Aortic smooth muscle cell (primary cell): ENCODE data around the gene FAM110A. TPM values are rescaled to one million over a fixed set of nuclear protein-coding genes. Genes with fewer than 3 reads are reported as not detected.

Source experiments
- total RNA-seq: library from RNA; depleted of rRNA; stranded (reverse); fragments of >200 nt; gene quantifications from 2 replicates; pipeline ENCODE4 v1.2.3, GENCODE V29; 2014

Gene FAM110A
- total RNA-seq: 2.9 and 3.8 TPM in 2 replicates

DNA sequence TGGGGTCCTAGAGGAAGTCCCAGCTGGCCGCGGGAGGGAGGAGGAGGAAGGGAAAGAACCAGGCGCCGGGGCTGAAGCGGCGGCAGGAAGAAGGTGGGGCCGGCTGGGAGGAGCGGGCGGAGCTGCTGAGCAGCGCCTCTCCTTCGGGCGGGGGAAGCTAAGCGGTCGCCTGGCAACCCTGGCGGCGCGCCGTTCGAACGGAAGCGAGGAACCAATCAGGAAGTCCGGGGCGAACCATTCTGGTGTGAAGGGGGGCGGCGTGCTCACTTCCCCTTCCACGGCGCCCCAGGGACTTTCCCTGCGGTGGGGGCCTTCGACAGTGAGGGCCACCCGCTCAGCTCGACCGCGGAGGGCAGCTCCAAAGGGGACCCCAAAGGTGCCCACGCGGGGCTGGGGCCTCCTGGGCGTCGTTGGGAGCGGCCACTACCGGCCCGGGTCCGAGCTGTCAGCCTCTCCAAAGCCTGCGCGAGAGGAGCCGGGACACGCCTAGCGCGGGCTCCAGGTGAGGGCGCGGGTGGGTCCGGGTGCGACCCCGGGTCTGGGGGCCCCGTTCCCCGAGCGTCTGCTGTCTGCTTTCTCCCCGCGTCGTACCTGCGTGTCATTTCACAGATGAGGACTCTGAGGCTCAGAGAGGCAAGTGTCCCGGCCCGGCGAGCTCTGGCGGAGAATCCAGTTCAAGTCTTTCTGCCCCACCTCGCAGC lies at the start of gene FAM110A:
TSS of gene FAM110A (plus strand) at position 266 of the 701 bp plus-strand sequence. CDS start 11,090 bp downstream, outside the sequence.

Other genes with a start within 250 kb of the FAM110A start
- gene TCF15, start 223.4 kb upstream of the FAM110A start, total RNA-seq: not detected in 2 replicates
- gene SRXN1, start 180.5 kb upstream of the FAM110A start, total RNA-seq: 42.8 and 61.2 TPM in 2 replicates
- gene SCRT2, start 157.9 kb upstream of the FAM110A start, total RNA-seq: not detected in 2 replicates
- not detected in 2 replicates for gene SLC52A3, start 65.2 kb upstream of the FAM110A start, total RNA-seq
- gene ANGPT4, start 82.6 kb downstream of the FAM110A start, total RNA-seq: not detected in 2 replicates
- gene RSPO4, start 168.6 kb downstream of the FAM110A start, total RNA-seq: not detected in 2 replicates